GM19328 (cell line): ENCODE results near the gene EFHC1.

Experiments
- ATAC-seq: cut with Tn5 transposase; IDR thresholded peaks from one replicate; pipeline ENCODE4 v1.9.1; 2021; ENCODE audit warnings: mild to moderate bottlenecking, moderate library complexity; ENCODE audit not compliant: unreplicated experiment

Gene EFHC1

GRCh38 chr6:52537001-52537753 is 117.0 kb downstream of the EFHC1 start:
- ATAC-seq = peak; percentile 46

- ATAC-seq = no peak
These were observed 118.2 kb downstream of the EFHC1 start for GRCh38 chr6:52538252-52538900.

GRCh38 chr6:52538901-52539354 is 118.8 kb downstream of the EFHC1 start:
- no peak for ATAC-seq

GRCh38 chr6:52539607-52540006 is 119.5 kb downstream of the EFHC1 start:
- no peak for ATAC-seq

GRCh38 chr6:52540286-52540902 is 120.3 kb downstream of the EFHC1 start:
- ATAC-seq = no peak

- ATAC-seq = no peak
These were observed 121.0 kb downstream of the EFHC1 start for GRCh38 chr6:52541135-52541534.

GRCh38 chr6:52543262-52543661 is 123.1 kb downstream of the EFHC1 start:
- ATAC-seq = no peak

- no peak for ATAC-seq
These were observed 123.8 kb downstream of the EFHC1 start for GRCh38 chr6:52543729-52544601.

GRCh38 chr6:52544602-52545405 is 124.7 kb downstream of the EFHC1 start:
- no peak for ATAC-seq

GRCh38 chr6:52545406-52546119 is 125.4 kb downstream of the EFHC1 start:
- ATAC-seq = no peak

- no peak for ATAC-seq
These were observed 126.0 kb downstream of the EFHC1 start for GRCh38 chr6:52546192-52546591.

GRCh38 chr6:52546678-52547077 is 126.5 kb downstream of the EFHC1 start:
- no peak for ATAC-seq

- no peak for ATAC-seq
These were observed 127.7 kb downstream of the EFHC1 start for GRCh38 chr6:52547647-52548352.

- ATAC-seq = no peak
These were observed 128.2 kb downstream of the EFHC1 start for GRCh38 chr6:52548353-52548713.

GRCh38 chr6:52548999-52549398 is 128.9 kb downstream of the EFHC1 start:
- no peak for ATAC-seq

- ATAC-seq = no peak
These were observed 129.3 kb downstream of the EFHC1 start for GRCh38 chr6:52549428-52549827.

GRCh38 chr6:52550014-52550575 is 130.0 kb downstream of the EFHC1 start:
- ATAC-seq = no peak

- ATAC-seq = no peak
These were observed 130.7 kb downstream of the EFHC1 start for GRCh38 chr6:52550870-52551269.
